GM12878 (cell line): Measurements from ENCODE around the gene CCDC71L. TPM values are rescaled to one million over a fixed set of nuclear protein-coding genes. Genes with fewer than 3 reads are reported as not detected.

Experiments used
- ATAC-seq: fragments of 200-7000 bp; cut with Tn5 transposase; 3 replicates; pipeline ENCODE4 v1.9.1; 2020; ENCODE audit warnings: mild to moderate bottlenecking, moderate library complexity
- BruUV-seq: library from RNA; stranded (reverse); fragments of 400-500 nt; replicated peaks from 2 replicates; lab custom pipeline; 2021; lab: Mats Ljungman, UMichigan
- CTCF ChIA-PET: fragments of 300-600 bp; sonication (Branson Sonifier 250); formaldehyde crosslinking; extraction: SDS; loops from one replicate; lab custom pipeline; 2021; ENCODE audit warnings: inconsistent platforms; lab: Yijun Ruan, JAX
- POLR2A ChIA-PET: fragments of 350-600 bp; formaldehyde crosslinking; extraction: SDS; loops from one replicate; lab custom pipeline; 2021; ENCODE audit warnings: inconsistent platforms; lab: Charles Lee
- RAD21 ChIA-PET: fragments of 300-600 bp; sonication (Branson Sonifier 250); formaldehyde crosslinking; loops from one replicate; lab custom pipeline; 2023; ENCODE audit warnings: antibody characterized with exemption; ENCODE audit not compliant: unreplicated experiment; lab: Charles Lee
- SMC1A ChIA-PET: fragments of 300-600 bp; sonication (Branson Sonifier 250); formaldehyde crosslinking; loops from one replicate; lab custom pipeline; 2023; ENCODE audit not compliant: unreplicated experiment, uncharacterized antibody; lab: Charles Lee
- DNase-seq: peaks from one replicate; pipeline ENCODE4 v3.0.0-alpha.2; 2011; ENCODE audit warnings: low read depth, low spot score
- FAIRE-seq: peaks from 3 replicates; lab custom pipeline; 2011; peaks lifted over from hg19 to GRCh38; lab: Jason Lieb, UNC
- H2AFZ ChIP-seq: 2 replicates; pipeline ENCODE4 v1.6.0; 2011; ENCODE audit warnings: low read depth, low read length, control low read depth; ENCODE audit not compliant: control insufficient read depth
- H3K27ac ChIP-seq: 2 replicates; pipeline ENCODE4 v1.5.1; 2011; ENCODE audit warnings: control low read depth; ENCODE audit not compliant: control insufficient read depth, insufficient read depth
- H3K27me3 ChIP-seq, 2 experiments: replicated peaks in 1 of 2; 2 replicates each; pipeline versions ENCODE4 v1.6.0 to v1.6.1; 2011; ENCODE audit warnings: low read length in 1 of 2; ENCODE audit not compliant: control insufficient read depth in 2 of 2, insufficient read depth in 2 of 2
- H3K36me3 ChIP-seq, 2 experiments: 2 replicates each; pipeline ENCODE4 v1.5.1; 2011; ENCODE audit warnings: low read length in 1 of 2; ENCODE audit not compliant: control insufficient read depth in 2 of 2, insufficient read depth in 2 of 2
- H3K4me1 ChIP-seq: 2 replicates; pipeline ENCODE4 v1.6.1; 2011; ENCODE audit warnings: mild to moderate bottlenecking, low read length, moderate library complexity, mixed read lengths; ENCODE audit not compliant: control insufficient read depth, insufficient read depth
- H3K4me2 ChIP-seq: 2 replicates; pipeline ENCODE4 v1.6.0; 2011; ENCODE audit warnings: control low read depth; ENCODE audit not compliant: control insufficient read depth, insufficient read depth
- H3K4me3 ChIP-seq: fragments of 200-600 bp; sonication (generic); 2 replicates; pipeline ENCODE4 v1.5.1; 2016
- H3K79me2 ChIP-seq: 2 replicates; pipeline ENCODE4 v1.6.0; 2011; ENCODE audit warnings: low read length; ENCODE audit not compliant: control insufficient read depth, insufficient read depth
- H3K9ac ChIP-seq: 2 replicates; pipeline ENCODE4 v1.8.0; 2011; ENCODE audit warnings: low read length, control low read depth, mixed read lengths; ENCODE audit not compliant: control insufficient read depth, insufficient read depth
- H3K9me3 ChIP-seq: replicated peaks from 3 replicates; pipeline ENCODE4 v1.5.1; 2011; ENCODE audit warnings: mild to moderate bottlenecking, low read length; ENCODE audit not compliant: control insufficient read depth, insufficient read depth
- H4K20me1 ChIP-seq: 2 replicates; pipeline ENCODE4 v1.6.0; 2011; ENCODE audit not compliant: control insufficient read depth, insufficient read depth
- E2F8 ChIP-seq: fragments of 450-650 bp; IDR thresholded peaks from 2 replicates; pipeline ENCODE4 v1.6.1; 2018; ENCODE audit warnings: mild to moderate bottlenecking, low read depth, moderate library complexity; ENCODE audit not compliant: partially characterized antibody
- FOS ChIP-seq: IDR thresholded peaks from 3 replicates; pipeline ENCODE4 v1.6.1; 2011; ENCODE audit warnings: borderline replicate concordance; ENCODE audit not compliant: insufficient read length; ENCODE audit errors: extremely low read depth
- NFXL1 ChIP-seq: fragments of 450-650 bp; IDR thresholded peaks from 2 replicates; pipeline ENCODE4 v1.6.1; 2017; ENCODE audit warnings: antibody characterized with exemption, mild to moderate bottlenecking, borderline replicate concordance
- RAD51 ChIP-seq: fragments of 450-650 bp; IDR thresholded peaks from 2 replicates; pipeline ENCODE4 v1.6.1; 2016; ENCODE audit warnings: moderate library complexity, mild to moderate bottlenecking, inconsistent platforms
- RB1 ChIP-seq: fragments of 450-650 bp; formaldehyde crosslinking; IDR thresholded peaks from 2 replicates; pipeline ENCODE4 v1.6.1; 2017; ENCODE audit warnings: mild to moderate bottlenecking, borderline replicate concordance
- SMAD1 ChIP-seq: fragments of 450-650 bp; IDR thresholded peaks from 2 replicates; pipeline ENCODE4 v1.6.1; 2018; ENCODE audit warnings: mild to moderate bottlenecking, low read depth; ENCODE audit not compliant: partially characterized antibody
- SREBF1 ChIP-seq: IDR thresholded peaks from 2 replicates; pipeline ENCODE4 v1.6.1; 2012; ENCODE audit warnings: mild to moderate bottlenecking, low read length
- ZSCAN29 ChIP-seq: fragments of 450-650 bp; IDR thresholded peaks from 2 replicates; pipeline ENCODE4 v1.6.1; 2017; ENCODE audit warnings: mild to moderate bottlenecking, moderate library complexity
- in situ Hi-C: fragments of 300-500 bp; cut with MboI; formaldehyde crosslinking; loops from 9 replicates; pipeline ENCODE4 v1.14.3; 2018; ENCODE audit warnings: mixed read lengths
- intact Hi-C: fragments of 100-400 bp; cut with micrococcal nuclease; formaldehyde crosslinking; loops from one replicate; pipeline ENCODE4 v1.14.2; 2022; ENCODE audit not compliant: unreplicated experiment
- polyA plus RNA-seq, 11 experiments: library from polyadenylated mRNA; depleted of rRNA in 4 of 11; unstranded in 6 of 11; stranded (reverse) in 5 of 11; fragments of >200 nt; fragmentation: Nextera tagmentation in 4 of 11; fragmentation: Illumina TruSeq in 1 of 11; extraction: Ambion mirVana in 4 of 11; extraction: Trizol in 1 of 11; gene quantifications; 1 replicate in 1 of 11; 2 replicates in 10 of 11; pipeline versions ENCODE4 v1.2.1 to v1.2.3, GENCODE V29; 2011 to 2016; ENCODE audit warnings: inconsistent platforms in 2 of 11, missing spikeins in 2 of 11, low read depth in 1 of 11
- total RNA-seq, 4 experiments: library from RNA; depleted of rRNA in 3 of 4; stranded (reverse); fragments of >200 nt in 3 of 4; fragmentation: Illumina TruSeq in 1 of 4; extraction: Trizol in 1 of 4; gene quantifications; 2 replicates each; pipeline versions ENCODE4 v1.2.1 to v1.2.3, GENCODE V29; 2013 to 2021
- TF ChIP-seq, protein P1 (sequence below): fragments of 450-650 bp; conservative IDR thresholded peaks from 2 replicates; pipeline ENCODE4 v1.6.1; 2017; ENCODE audit warnings: mild to moderate bottlenecking, moderate library complexity

The CCDC71L gene
- total and polyA plus RNA-seq, 10 of the 15 experiments (the other 5 are each of a cell fraction or from before 2014, with no cell fraction given): 1.1 to 20.7 (median 3.8) TPM

DNA sequence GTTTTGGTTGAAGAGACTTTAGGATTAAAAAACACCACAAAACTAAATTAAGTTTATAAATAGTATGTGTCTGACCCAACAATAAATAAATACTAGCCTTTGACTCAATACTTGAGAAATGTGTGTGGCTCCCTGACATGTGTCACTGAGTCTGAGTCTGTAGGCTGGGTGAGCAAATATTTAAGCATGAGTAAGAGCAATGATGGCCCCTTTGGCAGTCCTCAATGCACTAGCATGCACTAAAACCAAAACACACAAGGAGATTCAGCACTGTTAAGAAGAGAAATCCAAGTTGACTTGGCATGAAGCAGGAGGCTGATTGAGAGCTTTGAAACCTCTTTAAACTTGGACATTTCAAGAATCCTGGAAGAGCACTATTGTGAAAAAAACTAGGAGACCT is 37.1 kb downstream of the CCDC71L start:
- ChIA-PET RAD21 (no interaction called here), POLR2A (no interaction called here), SMC1A (interaction anchor here (1.0 kb wide), 1 partner anchor 34 kb away, joined by 3 read pairs; no protein-coding TSS in a partner anchor), CTCF (interaction anchor here (0.8 kb wide), 1 partner anchor 122 kb away, joined by 3 read pairs; no protein-coding TSS in a partner anchor)
- Histone ChIP-seq H2AFZ (no peak overlapping the region), H3K27ac (no peak overlapping the region), H3K9me3 (peaks cover 2% of the 10 kb centered on the region; the same call in 2 of the 3 replicates), H3K9ac (no peak overlapping the region), H3K36me3 (no peaks in the 10 kb centered on the region), H3K27me3 (no peaks in the 10 kb centered on the region), H4K20me1 (no peaks in the 10 kb centered on the region), H3K79me2 (no peaks in the 10 kb centered on the region), H3K4me3 (no peak overlapping the region), H3K4me2 (no peak overlapping the region), H3K4me1 (no peaks in the 10 kb centered on the region)
- intact Hi-C loops (no loop called here), in situ Hi-C loops (no loop called here)
- TF ChIP-seq ZSCAN29 (no peak), FOS (no peak), E2F8 (no peak), SREBF1 (no peak), RB1 (no peak), RAD51 (no peak), SMAD1 (no peak), NFXL1 (no peak)
- TF ChIP-seq, protein P1, sequence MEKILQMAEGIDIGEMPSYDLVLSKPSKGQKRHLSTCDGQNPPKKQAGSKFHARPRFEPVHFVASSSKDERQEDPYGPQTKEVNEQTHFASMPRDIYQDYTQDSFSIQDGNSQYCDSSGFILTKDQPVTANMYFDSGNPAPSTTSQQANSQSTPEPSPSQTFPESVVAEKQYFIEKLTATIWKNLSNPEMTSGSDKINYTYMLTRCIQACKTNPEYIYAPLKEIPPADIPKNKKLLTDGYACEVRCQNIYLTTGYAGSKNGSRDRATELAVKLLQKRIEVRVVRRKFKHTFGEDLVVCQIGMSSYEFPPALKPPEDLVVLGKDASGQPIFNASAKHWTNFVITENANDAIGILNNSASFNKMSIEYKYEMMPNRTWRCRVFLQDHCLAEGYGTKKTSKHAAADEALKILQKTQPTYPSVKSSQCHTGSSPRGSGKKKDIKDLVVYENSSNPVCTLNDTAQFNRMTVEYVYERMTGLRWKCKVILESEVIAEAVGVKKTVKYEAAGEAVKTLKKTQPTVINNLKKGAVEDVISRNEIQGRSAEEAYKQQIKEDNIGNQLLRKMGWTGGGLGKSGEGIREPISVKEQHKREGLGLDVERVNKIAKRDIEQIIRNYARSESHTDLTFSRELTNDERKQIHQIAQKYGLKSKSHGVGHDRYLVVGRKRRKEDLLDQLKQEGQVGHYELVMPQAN: no peak
- FAIRE-seq: no peak
- no peak for DNase-seq
- BruUV-seq: no TSS peak
- ATAC-seq: no peak
